Osteoblast (primary cell): ENCODE data around the gene ADCK1. TPM values are rescaled to one million over a fixed set of nuclear protein-coding genes. Genes with fewer than 3 reads are reported as not detected.

Experiments
- DNase-seq: peaks from one replicate; pipeline ENCODE4 v3.0.0; 2011; ENCODE audit warnings: low spot score, mixed read lengths; ENCODE audit not compliant: insufficient read length; ENCODE audit errors: missing footprints
- H2AFZ ChIP-seq: 2 replicates; pipeline ENCODE4 v1.6.0; 2011; ENCODE audit warnings: mild to moderate bottlenecking, low read length
- H3K27ac ChIP-seq: 2 replicates; pipeline ENCODE4 v1.5.1; 2011; ENCODE audit warnings: mild to moderate bottlenecking, low read depth, low read length, moderate library complexity
- H3K27me3 ChIP-seq: 2 replicates; pipeline ENCODE4 v1.6.0; 2012; ENCODE audit warnings: mild to moderate bottlenecking, control low read depth, inconsistent platforms, low read length, moderate library complexity; ENCODE audit not compliant: insufficient read depth
- H3K36me3 ChIP-seq: 2 replicates; pipeline ENCODE4 v1.5.1; 2011; ENCODE audit warnings: mild to moderate bottlenecking, low read length, control low read depth, moderate library complexity; ENCODE audit not compliant: insufficient read depth
- H3K4me1 ChIP-seq: 2 replicates; pipeline ENCODE4 v1.5.1; 2011; ENCODE audit warnings: mild to moderate bottlenecking, low read length, control low read depth, moderate library complexity; ENCODE audit not compliant: insufficient read depth
- H3K4me2 ChIP-seq: 2 replicates; pipeline ENCODE4 v1.6.0; 2011; ENCODE audit warnings: mild to moderate bottlenecking, low read length; ENCODE audit not compliant: insufficient read depth
- H3K4me3 ChIP-seq: fragments of 200-600 bp; sonication (generic); 3 replicates; pipeline ENCODE4 v1.5.1; 2012; ENCODE audit warnings: mild to moderate bottlenecking, low read length, inconsistent platforms; ENCODE audit not compliant: insufficient read depth
- H3K79me2 ChIP-seq: 2 replicates; pipeline ENCODE4 v1.6.0; 2012; ENCODE audit warnings: mild to moderate bottlenecking, low read length, control low read depth, inconsistent platforms; ENCODE audit not compliant: insufficient read depth
- H3K9me3 ChIP-seq: 2 replicates; pipeline ENCODE4 v1.5.1; 2011; ENCODE audit warnings: low read depth, low read length, control low read depth
- H4K20me1 ChIP-seq: 2 replicates; pipeline ENCODE4 v1.6.0; 2012; ENCODE audit warnings: mild to moderate bottlenecking, low read length, control low read depth; ENCODE audit not compliant: insufficient read depth
- CTCF ChIP-seq: IDR thresholded peaks from 2 replicates; pipeline ENCODE4 v1.5.1; 2011; ENCODE audit warnings: mild to moderate bottlenecking, low read depth, low read length, moderate library complexity; ENCODE audit errors: extremely low read depth
- total RNA-seq: library from RNA; depleted of rRNA; stranded (reverse); fragments of >200 nt; gene quantifications from 2 replicates; pipeline ENCODE4 v1.2.3, GENCODE V29; 2012

ADCK1 gene
- total RNA-seq, 1 donor = 9.0 TPM

DNA sequence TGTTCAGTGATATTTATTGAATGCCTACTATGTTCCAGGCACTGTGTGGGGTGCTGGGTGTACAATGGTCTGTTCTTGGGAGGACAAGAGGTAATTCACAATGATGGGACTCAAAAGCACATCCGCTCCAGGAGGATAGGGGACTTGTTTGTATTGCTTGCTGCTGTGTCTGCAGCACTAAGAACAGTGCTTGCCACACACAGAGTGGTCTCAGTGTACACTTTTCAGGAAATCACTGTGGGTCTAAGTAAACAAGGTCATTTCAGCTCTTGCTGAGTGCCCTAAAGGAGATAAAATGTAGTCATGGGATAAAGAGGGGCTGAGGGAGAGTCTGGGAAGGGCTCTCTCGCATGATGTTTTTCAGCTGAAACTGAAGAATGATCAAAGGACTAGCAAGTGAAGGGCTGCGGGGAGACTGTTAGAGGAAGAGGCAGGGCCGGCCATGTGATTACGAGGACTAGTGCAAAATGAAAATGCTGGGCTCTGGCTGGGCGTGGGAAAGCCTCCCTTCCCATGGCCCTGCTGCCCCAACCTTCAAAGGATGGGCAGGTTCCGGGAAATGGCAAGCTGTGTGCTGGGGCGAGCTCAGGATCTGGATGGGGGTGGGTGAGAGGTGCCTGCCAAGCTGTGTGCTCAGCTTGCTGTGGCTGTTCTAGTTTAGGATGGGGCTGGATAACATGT is 39.1 kb downstream of the ADCK1 start:
- H3K27ac ChIP-seq = no peak overlapping the region
- no peak overlapping the region for H3K4me3 ChIP-seq
- H3K36me3 ChIP-seq = no peaks in the 10 kb centered on the region
- no peak overlapping the region for H2AFZ ChIP-seq
- no peak for TF ChIP-seq CTCF
- no peaks in the 10 kb centered on the region for H3K79me2 ChIP-seq
- no peak for DNase-seq
- H3K4me1 ChIP-seq = no peaks in the 10 kb centered on the region
- H3K9me3 ChIP-seq = no peaks in the 10 kb centered on the region
- no peaks in the 10 kb centered on the region for H3K27me3 ChIP-seq
- no peaks in the 10 kb centered on the region for H4K20me1 ChIP-seq
- no peak overlapping the region for H3K4me2 ChIP-seq

DNA sequence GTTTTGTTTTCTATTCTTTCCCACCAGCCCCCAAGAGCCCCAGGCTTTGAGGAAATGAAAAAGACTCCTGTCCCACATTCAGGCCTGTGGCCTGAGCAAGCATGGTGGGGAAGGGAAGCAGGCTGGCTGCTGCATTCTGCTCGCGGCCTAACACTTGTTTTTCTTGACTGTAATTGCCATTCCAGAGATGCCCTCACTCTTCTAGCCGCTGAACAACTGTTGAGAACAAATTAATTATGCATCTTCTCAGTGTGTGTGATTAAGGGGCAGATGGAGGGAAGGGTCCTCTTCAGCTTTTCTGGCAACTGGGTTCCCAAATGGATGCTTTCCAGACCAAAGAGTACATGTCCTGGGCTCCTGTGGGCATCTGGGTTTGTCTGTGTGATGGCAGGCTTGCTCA is 43.3 kb downstream of the ADCK1 start:
- Histone ChIP-seq H3K27ac (no peak overlapping the region), H3K4me3 (no peak overlapping the region), H3K4me2 (no peak overlapping the region), H3K79me2 (no peaks in the 10 kb centered on the region), H3K27me3 (no peaks in the 10 kb centered on the region), H3K9me3 (no peaks in the 10 kb centered on the region), H3K36me3 (no peaks in the 10 kb centered on the region), H3K4me1 (no peaks in the 10 kb centered on the region), H4K20me1 (peaks cover 3% of the 10 kb centered on the region), H2AFZ (peak overlapping the region; percentile 9)
- no peak for TF ChIP-seq CTCF
- no peak for DNase-seq

GRCh38 chr14:77843651-77844050 is 43.7 kb downstream of the ADCK1 start:
- Histone ChIP-seq H3K27ac (no peak overlapping the region), H4K20me1 (peaks cover 3% of the 10 kb centered on the region), H3K4me3 (no peak overlapping the region), H3K4me1 (no peaks in the 10 kb centered on the region), H3K79me2 (no peaks in the 10 kb centered on the region), H2AFZ (no peak overlapping the region), H3K9me3 (no peaks in the 10 kb centered on the region), H3K27me3 (no peaks in the 10 kb centered on the region), H3K4me2 (no peak overlapping the region), H3K36me3 (no peaks in the 10 kb centered on the region)
- DNase-seq = no peak
- no peak for TF ChIP-seq CTCF

- H3K79me2 ChIP-seq = no peaks in the 10 kb centered on the region
- DNase-seq = no peak
- H3K4me1 ChIP-seq = no peaks in the 10 kb centered on the region
- peaks cover 3% of the 10 kb centered on the region for H4K20me1 ChIP-seq
- H3K36me3 ChIP-seq = no peaks in the 10 kb centered on the region
- H3K27me3 ChIP-seq = no peaks in the 10 kb centered on the region
- no peak overlapping the region for H2AFZ ChIP-seq
- H3K9me3 ChIP-seq = no peaks in the 10 kb centered on the region
- H3K27ac ChIP-seq = no peak overlapping the region
- no peak overlapping the region for H3K4me3 ChIP-seq
- no peak overlapping the region for H3K4me2 ChIP-seq
- no peak for TF ChIP-seq CTCF
These were observed 44.9 kb downstream of the ADCK1 start for GRCh38 chr14:77844802-77845201.
